ENCODE data around the gene SELENOI.

- TF ChIP-seq EP300 (IDR thresholded peaks at IDR 0.05) = no peak
- no peak for TF ChIP-seq CTCF (IDR thresholded peaks at IDR 0.05)
Observed at GRCh38 chr2:26326514-26326913, 19.4 kb upstream of the SELENOI start.
